Measurements from ENCODE around the gene APOB.

GRCh38 chr2:20982861-20983260 lies 61.0 kb downstream of the APOB start:
- TF ChIP-seq, protein P1, sequence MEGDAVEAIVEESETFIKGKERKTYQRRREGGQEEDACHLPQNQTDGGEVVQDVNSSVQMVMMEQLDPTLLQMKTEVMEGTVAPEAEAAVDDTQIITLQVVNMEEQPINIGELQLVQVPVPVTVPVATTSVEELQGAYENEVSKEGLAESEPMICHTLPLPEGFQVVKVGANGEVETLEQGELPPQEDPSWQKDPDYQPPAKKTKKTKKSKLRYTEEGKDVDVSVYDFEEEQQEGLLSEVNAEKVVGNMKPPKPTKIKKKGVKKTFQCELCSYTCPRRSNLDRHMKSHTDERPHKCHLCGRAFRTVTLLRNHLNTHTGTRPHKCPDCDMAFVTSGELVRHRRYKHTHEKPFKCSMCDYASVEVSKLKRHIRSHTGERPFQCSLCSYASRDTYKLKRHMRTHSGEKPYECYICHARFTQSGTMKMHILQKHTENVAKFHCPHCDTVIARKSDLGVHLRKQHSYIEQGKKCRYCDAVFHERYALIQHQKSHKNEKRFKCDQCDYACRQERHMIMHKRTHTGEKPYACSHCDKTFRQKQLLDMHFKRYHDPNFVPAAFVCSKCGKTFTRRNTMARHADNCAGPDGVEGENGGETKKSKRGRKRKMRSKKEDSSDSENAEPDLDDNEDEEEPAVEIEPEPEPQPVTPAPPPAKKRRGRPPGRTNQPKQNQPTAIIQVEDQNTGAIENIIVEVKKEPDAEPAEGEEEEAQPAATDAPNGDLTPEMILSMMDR (conservative IDR thresholded peaks at IDR 0.05; ENCODE audit: low read depth, low read length): no peak
- TF ChIP-seq EZH2 (IDR thresholded peaks at IDR 0.05; ENCODE audit: borderline replicate concordance, low read depth, low read length, poor library complexity, severe bottlenecking): no peak
